WTC11 (cell line): ENCODE measurements around the gene C20orf144. TPM values are rescaled to one million over a fixed set of nuclear protein-coding genes. Genes with fewer than 3 reads are reported as not detected.
A peak's percentile ranks its signal among the peaks of the same experiment; 100 is the strongest.

Experiments used
- ATAC-seq: fragments of 200-7000 bp; cut with Tn5 transposase; 2 replicates; pipeline ENCODE4 v1.10.0; 2021; ENCODE audit warnings: mild to moderate bottlenecking, moderate library complexity
- Bru-seq: library from RNA; stranded (reverse); fragments of 400-500 nt; gene quantifications from one replicate; lab custom pipeline; 2021; lab: Mats Ljungman, UMichigan
- CTCF ChIA-PET: fragments of 300-600 bp; sonication (Branson Sonifier 250); formaldehyde crosslinking; loops from one replicate; lab custom pipeline; 2021; ENCODE audit warnings: antibody characterized with exemption; lab: Charles Lee
- POLR2A ChIA-PET: fragments of 350-600 bp; sonication (Branson Sonifier 250); formaldehyde crosslinking; loops from one replicate; lab custom pipeline; 2021; ENCODE audit warnings: antibody characterized with exemption; lab: Charles Lee
- DNase-seq: peaks from one replicate; pipeline ENCODE4 v3.0.0; 2021; ENCODE audit warnings: low spot score
- H3K27ac Mint-ChIP-seq: 2 replicates; pipeline ENCODE4 v1.8.0; 2021; ENCODE audit warnings: mixed read lengths
- H3K27me3 Mint-ChIP-seq: 2 replicates; pipeline ENCODE4 v1.8.0; 2021; ENCODE audit warnings: low read depth, mild to moderate bottlenecking, moderate library complexity, mixed read lengths
- H3K36me3 Mint-ChIP-seq: 2 replicates; pipeline ENCODE4 v1.8.0; 2021; ENCODE audit warnings: mixed read lengths
- H3K4me1 Mint-ChIP-seq: 2 replicates; pipeline ENCODE4 v1.8.0; 2022; ENCODE audit warnings: mixed read lengths
- H3K4me3 Mint-ChIP-seq: 2 replicates; pipeline ENCODE4 v1.8.0; 2021; ENCODE audit warnings: mild to moderate bottlenecking, moderate library complexity, mixed read lengths
- H3K9me3 Mint-ChIP-seq: 2 replicates; pipeline ENCODE4 v1.8.0; 2021; ENCODE audit warnings: mixed read lengths
- ATF1 ChIP-seq: sonication (generic); formaldehyde crosslinking; IDR thresholded peaks from 2 replicates; pipeline ENCODE4 v1.8.1; 2023; ENCODE audit warnings: mild to moderate bottlenecking, moderate library complexity, missing genetic modification reagents
- E2F1 ChIP-seq: sonication (generic); formaldehyde crosslinking; IDR thresholded peaks from 2 replicates; pipeline ENCODE4 v1.8.0; 2022; ENCODE audit warnings: mild to moderate bottlenecking, missing genetic modification reagents
- E2F4 ChIP-seq: sonication (generic); formaldehyde crosslinking; IDR thresholded peaks from 2 replicates; pipeline ENCODE4 v1.8.1; 2022; ENCODE audit warnings: low read depth, mild to moderate bottlenecking, moderate library complexity, missing genetic modification reagents, borderline replicate concordance
- FOXK1 ChIP-seq: sonication (generic); formaldehyde crosslinking; IDR thresholded peaks from 2 replicates; pipeline ENCODE4 v1.8.0; 2022; ENCODE audit warnings: mild to moderate bottlenecking, moderate library complexity, missing genetic modification reagents
- GRHL2 ChIP-seq: fragments of 250-450 bp; sonication (Bioruptor Pico); IDR thresholded peaks from 2 replicates; pipeline ENCODE4 v1.8.0; 2022; ENCODE audit warnings: mild to moderate bottlenecking, moderate library complexity; ENCODE audit not compliant: insufficient replicate concordance, severe bottlenecking
- MAX ChIP-seq: sonication (generic); formaldehyde crosslinking; IDR thresholded peaks from 2 replicates; pipeline ENCODE4 v1.8.0; 2022; ENCODE audit warnings: mild to moderate bottlenecking, missing genetic modification reagents
- NFATC4 ChIP-seq: fragments of 250-450 bp; sonication (Bioruptor Pico); IDR thresholded peaks from 2 replicates; pipeline ENCODE4 v1.9.0; 2021; ENCODE audit warnings: mild to moderate bottlenecking
- SOX15 ChIP-seq: fragments of 250-450 bp; sonication (Bioruptor Pico); IDR thresholded peaks from 2 replicates; pipeline ENCODE4 v1.9.0; 2021; ENCODE audit warnings: mild to moderate bottlenecking
- STAT6 ChIP-seq: sonication (generic); formaldehyde crosslinking; conservative IDR thresholded peaks from 2 replicates; pipeline ENCODE4 v1.8.1; 2023; ENCODE audit warnings: mild to moderate bottlenecking, low read depth, missing genetic modification reagents, moderate library complexity
- TCF7 ChIP-seq: sonication (generic); formaldehyde crosslinking; IDR thresholded peaks from 2 replicates; pipeline ENCODE4 v1.8.0; 2022; ENCODE audit warnings: mild to moderate bottlenecking, low read depth, missing genetic modification reagents, moderate library complexity
- ZBTB21 ChIP-seq: sonication (generic); formaldehyde crosslinking; IDR thresholded peaks from 2 replicates; pipeline ENCODE4 v1.8.1; 2023; ENCODE audit warnings: mild to moderate bottlenecking, missing genetic modification reagents, borderline replicate concordance
- ZBTB43 ChIP-seq: sonication (generic); formaldehyde crosslinking; IDR thresholded peaks from 2 replicates; pipeline ENCODE4 v1.8.1; 2023; ENCODE audit warnings: mild to moderate bottlenecking, missing genetic modification reagents
- ZMAT4 ChIP-seq: fragments of 250-450 bp; sonication (Bioruptor Pico); IDR thresholded peaks from 2 replicates; pipeline ENCODE4 v1.9.0; 2021; ENCODE audit warnings: mild to moderate bottlenecking
- ZNF138 ChIP-seq: sonication (generic); formaldehyde crosslinking; conservative IDR thresholded peaks from 2 replicates; pipeline ENCODE4 v1.8.1; 2022; ENCODE audit warnings: mild to moderate bottlenecking, moderate library complexity, missing genetic modification reagents
- ZNF232 ChIP-seq: sonication (generic); formaldehyde crosslinking; IDR thresholded peaks from 2 replicates; pipeline ENCODE4 v1.8.0; 2022; ENCODE audit warnings: mild to moderate bottlenecking, missing genetic modification reagents
- ZNF317 ChIP-seq: sonication (generic); formaldehyde crosslinking; IDR thresholded peaks from 2 replicates; pipeline ENCODE4 v1.8.1; 2023; ENCODE audit warnings: low read depth, mild to moderate bottlenecking, moderate library complexity, missing genetic modification reagents, borderline replicate concordance
- ZNF396 ChIP-seq: fragments of 250-450 bp; sonication (Bioruptor Pico); IDR thresholded peaks from 2 replicates; pipeline ENCODE4 v1.8.0; 2021; ENCODE audit warnings: mild to moderate bottlenecking, moderate library complexity, borderline replicate concordance
- ZNF416 ChIP-seq: fragments of 250-450 bp; sonication (Bioruptor Pico); IDR thresholded peaks from 2 replicates; pipeline ENCODE4 v1.9.0; 2021; ENCODE audit warnings: mild to moderate bottlenecking, inconsistent platforms
- ZNF425 ChIP-seq: fragments of 250-450 bp; sonication (Bioruptor Pico); conservative IDR thresholded peaks from 2 replicates; pipeline ENCODE4 v1.9.0; 2021; ENCODE audit warnings: mild to moderate bottlenecking
- ZNF532 ChIP-seq: fragments of 250-450 bp; sonication (Bioruptor Pico); IDR thresholded peaks from 2 replicates; pipeline ENCODE4 v1.9.0; 2021; ENCODE audit warnings: mild to moderate bottlenecking, borderline replicate concordance
- long read RNA-seq, 3 experiments: library from RNA in 1 of 3; library from capped mRNA in 1 of 3; library from polyadenylated mRNA in 1 of 3; unstranded in 2 of 3; stranded (forward) in 1 of 3; transcript quantifications; one replicate each; pipeline ENCODE4 v2.0.0, GENCODE V29; 2021
- total RNA-seq: library from RNA; stranded (reverse); gene quantifications from 3 replicates; pipeline ENCODE4 v1.2.3, GENCODE V29; 2021

C20orf144 gene
- 0.09 to 0.21 TPM (median 0.14 TPM) in 3 replicates for total RNA-seq
- Bru-seq, nascent RNA = percentile 19 among the genes with signal in this experiment
- long read RNA-seq, experiment 1, partial matches to known transcripts = 0 of 1 reads
- long read RNA-seq, experiment 1, other reads (novel, unspliced or antisense) = 0 of 1 reads
- long read RNA-seq, experiment 2 = 0 reads
- long read RNA-seq, experiment 3 = 0 reads

GRCh38 chr20:33662172-33662571 lies at the start of gene C20orf144:
TSS of gene C20orf144 (plus strand) at chr20:33662327. CDS start at chr20:33662346, 19 bp downstream.
- Mint-ChIP-seq H3K36me3 (peaks cover 5% of the 10 kb centered on the region), H3K4me3 (peak within 1 kb of the TSS; percentile 69), H3K4me1 (peaks cover 28% of the 10 kb centered on the region), H3K27ac (no peak within 1 kb of the TSS), H3K27me3 (peaks cover 16% of the 10 kb centered on the region), H3K9me3 (no peaks in the 10 kb centered on the region)
- ChIA-PET CTCF (interaction anchor here (7.9 kb wide), 1 partner anchor 9 kb away, joined by 134 read pairs; no protein-coding TSS in a partner anchor), POLR2A (interaction anchor here (1.4 kb wide), 1 partner anchor 70 kb away, joined by 4 read pairs; the partner anchor contains the start of gene ZNF341)
- TF ChIP-seq NFATC4 (CRISPR knock-in tag) (no peak), FOXK1 (CRISPR knock-in tag) (no peak), ZNF416 (no peak), GRHL2 (no peak), ZNF317 (no peak), SOX15 (CRISPR knock-in tag) (no peak), E2F4 (CRISPR knock-in tag) (no peak), ZNF138 (CRISPR knock-in tag) (no peak)
- no peak for DNase-seq
- ATAC-seq = no peak

GRCh38 chr20:33621717-33622400 lies 40.3 kb upstream of the C20orf144 start:
- CTCF ChIA-PET = no interaction called here
- POLR2A ChIA-PET = no interaction called here
- peaks cover 29% of the 10 kb centered on the region for H3K36me3 Mint-ChIP-seq
- no peak for ATAC-seq
- no peak overlapping the region for H3K4me3 Mint-ChIP-seq
- no peaks in the 10 kb centered on the region for H3K9me3 Mint-ChIP-seq
- DNase-seq = no peak
- H3K27me3 Mint-ChIP-seq = no peaks in the 10 kb centered on the region
- H3K27ac Mint-ChIP-seq = no peak overlapping the region
- peaks cover 5% of the 10 kb centered on the region for H3K4me1 Mint-ChIP-seq
- TF ChIP-seq TCF7 (CRISPR knock-in tag) (no peak), ZBTB43 (CRISPR knock-in tag) (no peak), E2F1 (CRISPR knock-in tag) (no peak), ZNF425 (no peak), ZNF396 (CRISPR knock-in tag) (no peak), STAT6 (CRISPR knock-in tag) (no peak), ZNF232 (CRISPR knock-in tag) (no peak), ATF1 (no peak), ZNF532 (CRISPR knock-in tag) (no peak), ZBTB21 (CRISPR knock-in tag) (no peak), MAX (no peak), ZMAT4 (CRISPR knock-in tag) (no peak)
